ENCODE measurements around the gene AMN.

Gene AMN

DNA sequence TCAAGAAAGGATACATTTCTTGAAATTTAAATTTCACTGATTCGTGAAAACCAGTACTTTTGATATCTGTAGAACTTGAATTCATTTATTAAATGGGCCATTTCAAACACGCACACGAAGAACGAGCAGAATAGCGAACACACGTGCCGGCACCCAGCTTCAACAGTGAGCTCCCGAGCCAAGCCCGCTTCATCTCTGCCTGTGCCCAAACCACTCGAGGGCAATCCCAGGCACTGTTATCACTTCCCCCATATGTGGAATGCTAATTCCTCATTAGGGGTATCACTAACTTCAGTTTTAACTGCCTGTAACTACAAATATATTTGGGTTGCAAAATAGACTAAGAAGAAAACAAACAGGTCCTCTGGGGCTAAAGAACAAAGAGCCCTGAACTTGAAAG lies 48.0 kb downstream of the AMN start:
- FAIRE-seq (no peak), DNase-seq (ENCODE audit: insufficient read length, low spot score) (no peak)
- no peak for TF ChIP-seq PAX5 (IDR thresholded peaks at IDR 0.05; ENCODE audit: insufficient read depth, low read length, severe bottlenecking)
- no peak for TF ChIP-seq SPI1 (IDR thresholded peaks at IDR 0.05; ENCODE audit: low read depth, low read length)
- TF ChIP-seq POU2F2 (IDR thresholded peaks at IDR 0.05; ENCODE audit: low read depth, low read length) = no peak
- TF ChIP-seq POLR2AphosphoS5 (IDR thresholded peaks at IDR 0.05; ENCODE audit: low read depth, low read length) = no peak
- no peak for TF ChIP-seq TAF1 (IDR thresholded peaks at IDR 0.05; ENCODE audit: low read depth, low read length)
- TF ChIP-seq POLR2A (IDR thresholded peaks at IDR 0.05; ENCODE audit: low read depth, low read length) = no peak

DNA sequence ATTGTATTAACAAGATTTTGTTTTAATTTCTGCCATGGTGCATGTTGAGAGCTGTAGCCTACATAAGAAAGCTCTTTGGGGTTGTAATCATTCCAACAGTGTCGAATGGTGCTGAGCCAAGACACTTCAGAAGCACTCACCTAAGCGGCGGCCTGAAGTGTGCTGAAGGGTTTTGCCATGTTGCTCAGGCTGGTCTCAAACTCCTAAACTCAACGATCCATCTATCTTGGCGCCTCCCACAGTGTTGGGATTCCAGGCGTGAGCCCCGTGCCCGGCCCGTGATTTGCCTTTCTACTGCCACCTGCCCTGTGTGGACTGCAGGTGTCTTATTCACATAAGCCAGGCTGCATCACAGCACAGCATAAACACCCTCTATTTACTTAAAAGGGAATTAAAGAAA lies 48.9 kb downstream of the AMN start:
- FAIRE-seq = no peak
- no peak for DNase-seq (ENCODE audit: insufficient read length, low spot score)
- TF ChIP-seq PAX5 (IDR thresholded peaks at IDR 0.05; ENCODE audit: insufficient read depth, low read length, severe bottlenecking) (no peak), TAF1 (IDR thresholded peaks at IDR 0.05; ENCODE audit: low read depth, low read length) (no peak), POLR2A (IDR thresholded peaks at IDR 0.05; ENCODE audit: low read depth, low read length) (no peak), POU2F2 (IDR thresholded peaks at IDR 0.05; ENCODE audit: low read depth, low read length) (no peak), SPI1 (IDR thresholded peaks at IDR 0.05; ENCODE audit: low read depth, low read length) (no peak), POLR2AphosphoS5 (IDR thresholded peaks at IDR 0.05; ENCODE audit: low read depth, low read length) (no peak)

DNA sequence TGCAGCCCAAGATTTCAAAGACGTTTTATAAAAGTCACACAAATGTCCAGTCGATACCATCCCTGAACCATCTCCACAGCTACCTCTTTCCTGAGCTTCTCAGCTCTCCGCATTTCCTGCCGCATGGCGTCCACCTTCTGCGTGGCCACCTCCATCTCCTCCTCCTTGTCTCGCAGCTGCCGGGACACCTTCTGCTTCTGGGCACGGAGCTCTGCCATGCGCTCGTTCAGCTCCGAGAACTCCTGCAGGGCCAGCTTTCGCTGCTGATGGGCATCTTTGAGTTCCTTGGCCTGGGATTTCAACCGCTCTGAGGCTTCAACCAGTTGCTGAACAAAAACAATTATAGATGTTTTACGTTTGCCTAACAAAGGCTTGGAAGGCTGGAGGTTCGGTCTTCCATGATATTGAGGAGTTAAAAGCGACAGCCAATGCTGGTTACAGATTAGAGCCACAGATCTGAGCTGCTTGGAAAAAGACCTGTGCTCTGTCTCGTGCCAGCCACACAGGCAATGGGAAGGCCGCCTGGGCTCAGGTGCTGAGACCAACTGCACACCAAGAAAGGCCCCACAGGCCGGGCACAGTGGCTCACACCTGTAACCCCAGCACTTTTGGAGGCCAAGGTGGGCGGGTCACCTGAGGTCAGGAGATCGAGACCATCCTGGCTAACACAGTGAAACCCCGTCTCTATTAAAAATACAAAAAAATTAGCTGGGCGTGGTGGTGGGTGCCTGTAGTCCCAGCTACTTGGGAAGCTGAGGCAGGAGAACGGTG lies 49.6 kb downstream of the AMN start:
- DNase-seq (ENCODE audit: insufficient read length, low spot score) = no peak
- TF ChIP-seq TAF1 (IDR thresholded peaks at IDR 0.05; ENCODE audit: low read depth, low read length) = no peak
- TF ChIP-seq POU2F2 (IDR thresholded peaks at IDR 0.05; ENCODE audit: low read depth, low read length) = no peak
- no peak for TF ChIP-seq POLR2AphosphoS5 (IDR thresholded peaks at IDR 0.05; ENCODE audit: low read depth, low read length)
- no peak for FAIRE-seq

DNA sequence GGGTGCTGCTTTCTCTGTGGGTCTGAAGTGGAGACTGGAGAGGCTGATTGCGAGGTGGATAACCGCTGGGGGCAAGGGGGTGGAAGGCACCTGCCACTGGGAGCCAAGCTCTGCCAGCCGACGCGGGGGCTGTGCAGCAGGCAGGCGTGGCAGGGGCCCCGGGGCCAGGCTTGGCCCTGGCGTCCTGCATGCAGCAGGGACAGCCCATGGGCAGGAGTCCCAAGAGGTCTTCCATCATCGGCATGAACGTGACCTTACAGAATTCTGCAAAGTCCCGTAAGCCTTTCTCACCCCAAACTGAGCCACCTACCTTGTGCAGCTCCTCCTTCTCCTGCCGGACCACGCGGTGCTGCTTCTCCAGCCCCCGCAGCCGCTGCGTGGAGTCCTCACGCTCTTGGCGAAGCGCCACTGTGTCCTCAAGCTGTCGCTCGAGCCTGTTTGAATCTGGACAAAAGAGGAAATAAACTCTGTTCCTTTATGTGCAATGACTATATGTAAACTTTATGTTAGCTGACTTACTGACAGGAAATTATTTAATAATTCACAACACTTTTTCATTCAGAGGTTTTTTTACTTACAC lies 51.3 kb downstream of the AMN start:
- TF ChIP-seq POLR2AphosphoS5 (IDR thresholded peaks at IDR 0.05; ENCODE audit: low read depth, low read length) (no peak), PAX5 (IDR thresholded peaks at IDR 0.05; ENCODE audit: insufficient read depth, low read length, severe bottlenecking) (no peak)
- FAIRE-seq (no peak), DNase-seq (ENCODE audit: insufficient read length, low spot score) (no peak)

DNA sequence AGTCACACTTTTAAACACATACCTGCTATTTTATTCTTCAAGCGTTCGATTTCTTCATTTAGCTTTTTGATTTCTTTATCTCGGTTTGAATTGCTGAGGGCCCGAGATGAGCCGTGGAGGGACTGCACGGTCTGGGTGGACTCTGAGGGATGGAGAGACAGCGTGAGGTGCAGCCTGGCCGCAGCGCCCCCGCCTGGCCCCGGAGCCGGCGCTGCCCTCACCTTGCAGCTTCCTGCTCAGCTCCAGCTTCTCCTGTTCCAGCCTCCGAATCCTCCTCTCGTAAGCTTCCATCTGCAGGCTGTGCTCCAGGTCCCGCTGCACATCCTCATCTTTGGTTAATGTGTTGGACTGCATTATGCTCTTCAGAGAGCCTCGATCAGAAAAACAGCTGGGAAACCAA lies 53.2 kb downstream of the AMN start:
- DNase-seq (ENCODE audit: insufficient read length, low spot score) = no peak
- peak; percentile 40 for FAIRE-seq
- TF ChIP-seq POLR2AphosphoS5 (IDR thresholded peaks at IDR 0.05; ENCODE audit: low read depth, low read length) (no peak), POLR2A (IDR thresholded peaks at IDR 0.05; ENCODE audit: low read depth, low read length) (no peak), SPI1 (IDR thresholded peaks at IDR 0.05; ENCODE audit: low read depth, low read length) (no peak), TAF1 (IDR thresholded peaks at IDR 0.05; ENCODE audit: low read depth, low read length) (no peak), PAX5 (IDR thresholded peaks at IDR 0.05; ENCODE audit: insufficient read depth, low read length, severe bottlenecking) (no peak), POU2F2 (IDR thresholded peaks at IDR 0.05; ENCODE audit: low read depth, low read length) (no peak)

DNA sequence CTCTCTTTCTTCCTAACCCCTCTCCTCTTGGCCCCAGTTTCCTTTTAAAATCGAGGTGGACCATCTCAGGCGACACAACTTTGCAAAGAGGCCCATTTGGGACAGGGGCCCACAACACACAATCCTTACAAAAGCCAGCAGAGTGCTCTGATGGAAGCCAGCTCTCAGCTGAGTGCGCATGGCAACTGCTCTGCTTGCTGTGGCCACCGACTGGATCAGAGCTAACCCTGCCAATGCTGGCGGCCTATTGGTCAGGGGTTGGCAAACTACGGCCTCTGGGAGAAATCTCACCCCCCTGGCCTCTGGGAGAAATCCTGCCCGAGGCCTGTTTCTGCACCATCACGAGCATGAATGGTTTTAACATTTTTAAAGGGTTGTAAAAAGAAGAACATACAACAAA lies 55.0 kb downstream of the AMN start:
- DNase-seq (ENCODE audit: insufficient read length, low spot score) (no peak), FAIRE-seq (no peak)

DNA sequence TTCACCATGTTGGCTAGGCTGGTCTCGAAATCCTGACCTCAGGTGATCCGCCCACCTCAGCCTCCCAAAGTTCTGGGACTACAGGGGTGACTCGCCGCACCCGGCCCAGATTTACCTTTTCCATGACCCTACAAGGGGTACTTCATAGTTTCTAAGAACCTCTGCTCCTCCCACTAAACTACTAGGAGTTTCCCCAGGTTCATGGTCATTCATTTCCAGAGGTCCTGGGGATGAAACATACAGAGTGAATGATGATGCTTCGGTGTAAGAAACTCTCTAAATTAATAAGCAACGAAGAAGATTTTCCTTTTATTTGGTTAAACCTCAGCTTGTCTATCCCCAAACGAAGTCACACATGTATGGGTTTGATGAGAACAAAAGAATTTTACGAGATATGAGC lies 56.9 kb downstream of the AMN start:
- TF ChIP-seq TAF1 (IDR thresholded peaks at IDR 0.05; ENCODE audit: low read depth, low read length) = no peak
- no peak for TF ChIP-seq POU2F2 (IDR thresholded peaks at IDR 0.05; ENCODE audit: low read depth, low read length)
- TF ChIP-seq SPI1 (IDR thresholded peaks at IDR 0.05; ENCODE audit: low read depth, low read length) = no peak
- no peak for TF ChIP-seq POLR2AphosphoS5 (IDR thresholded peaks at IDR 0.05; ENCODE audit: low read depth, low read length)
- no peak for TF ChIP-seq PAX5 (IDR thresholded peaks at IDR 0.05; ENCODE audit: insufficient read depth, low read length, severe bottlenecking)
- no peak for TF ChIP-seq POLR2A (IDR thresholded peaks at IDR 0.05; ENCODE audit: low read depth, low read length)
- no peak for FAIRE-seq
- DNase-seq (ENCODE audit: insufficient read length, low spot score) = no peak

More for the DNA sequence above, 55.0 kb downstream of the AMN start:
- TF ChIP-seq TAF1 (IDR thresholded peaks at IDR 0.05; ENCODE audit: low read depth, low read length) = no peak
- no peak for TF ChIP-seq POU2F2 (IDR thresholded peaks at IDR 0.05; ENCODE audit: low read depth, low read length)
- TF ChIP-seq SPI1 (IDR thresholded peaks at IDR 0.05; ENCODE audit: low read depth, low read length) = no peak
- no peak for TF ChIP-seq POLR2AphosphoS5 (IDR thresholded peaks at IDR 0.05; ENCODE audit: low read depth, low read length)
- no peak for TF ChIP-seq PAX5 (IDR thresholded peaks at IDR 0.05; ENCODE audit: insufficient read depth, low read length, severe bottlenecking)
- TF ChIP-seq POLR2A (IDR thresholded peaks at IDR 0.05; ENCODE audit: low read depth, low read length) = no peak

DNA sequence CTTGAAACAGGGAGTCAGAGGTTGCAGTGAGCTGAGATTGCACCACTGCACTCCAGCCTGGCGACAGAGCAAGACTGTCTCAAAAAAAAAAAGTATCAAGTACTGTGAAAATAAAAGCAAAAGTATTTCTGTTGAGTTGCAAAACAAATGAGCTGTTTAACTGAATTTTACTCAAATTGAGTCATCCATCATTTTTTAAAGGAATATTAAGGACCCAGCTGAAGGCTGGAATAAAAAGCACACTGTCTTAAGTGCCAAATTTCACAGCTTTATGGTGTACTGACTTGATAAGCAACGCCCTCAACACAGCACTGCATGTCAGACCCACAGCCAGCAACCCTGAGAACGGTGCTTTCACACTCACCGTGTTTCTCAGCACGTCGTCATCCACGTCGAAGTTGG lies 57.9 kb downstream of the AMN start:
- DNase-seq (ENCODE audit: insufficient read length, low spot score) (no peak), FAIRE-seq (no peak)
- TF ChIP-seq POU2F2 (IDR thresholded peaks at IDR 0.05; ENCODE audit: low read depth, low read length) = no peak
- no peak for TF ChIP-seq SPI1 (IDR thresholded peaks at IDR 0.05; ENCODE audit: low read depth, low read length)
- no peak for TF ChIP-seq POLR2AphosphoS5 (IDR thresholded peaks at IDR 0.05; ENCODE audit: low read depth, low read length)
- no peak for TF ChIP-seq TAF1 (IDR thresholded peaks at IDR 0.05; ENCODE audit: low read depth, low read length)
- no peak for TF ChIP-seq POLR2A (IDR thresholded peaks at IDR 0.05; ENCODE audit: low read depth, low read length)
- no peak for TF ChIP-seq PAX5 (IDR thresholded peaks at IDR 0.05; ENCODE audit: insufficient read depth, low read length, severe bottlenecking)
